H1 (cell line): ENCODE measurements around the gene MMAB. TPM values are rescaled to one million over a fixed set of nuclear protein-coding genes. Genes with fewer than 3 reads are reported as not detected.

Experiments used
- CTCF ChIA-PET: fragments of 300-600 bp; sonication (Branson Sonifier 250); formaldehyde crosslinking; loops from one replicate; lab custom pipeline; 2021; ENCODE audit not compliant: partially characterized antibody; lab: Charles Lee
- POLR2A ChIA-PET: fragments of 300-600 bp; sonication (Branson Sonifier 250); formaldehyde crosslinking; loops from one replicate; lab custom pipeline; 2021; ENCODE audit warnings: inconsistent platforms; ENCODE audit not compliant: partially characterized antibody; lab: Charles Lee
- DNase-seq, 2 experiments: peaks; one replicate each; pipeline versions ENCODE4 v3.0.0 to v3.0.0-alpha.2; 2010 to 2022; ENCODE audit warnings: low spot score in 2 of 2, low read depth in 1 of 2, mixed read lengths in 1 of 2
- FAIRE-seq: peaks from 2 replicates; lab custom pipeline; 2011; peaks lifted over from hg19 to GRCh38; lab: Jason Lieb, UNC
- H2AFZ ChIP-seq: 2 replicates; pipeline ENCODE4 v1.8.1; 2012; ENCODE audit warnings: low read length, inconsistent platforms
- H2AK5ac ChIP-seq: 2 replicates; pipeline ENCODE4 v1.6.1; 2013; ENCODE audit warnings: low read depth, low read length
- H2BK120ac ChIP-seq: replicated peaks from 2 replicates; pipeline ENCODE3; 2013; ENCODE audit warnings: low read depth, low read length, inconsistent platforms
- H2BK12ac ChIP-seq: 2 replicates; pipeline ENCODE4 v1.6.1; 2013; ENCODE audit warnings: low read depth, low read length
- H2BK15ac ChIP-seq: 2 replicates; pipeline ENCODE4 v1.6.1; 2013; ENCODE audit warnings: low read length
- H2BK20ac ChIP-seq: 2 replicates; pipeline ENCODE4 v1.6.1; 2013; ENCODE audit warnings: low read length
- H2BK5ac ChIP-seq: 2 replicates; pipeline ENCODE4 v1.6.1; 2013; ENCODE audit warnings: low read depth, low read length
- H3K14ac ChIP-seq: 2 replicates; pipeline ENCODE4 v1.6.1; 2013; ENCODE audit warnings: inconsistent platforms; ENCODE audit not compliant: insufficient read length
- H3K18ac ChIP-seq: 2 replicates; pipeline ENCODE4 v1.6.1; 2013; ENCODE audit warnings: low read length; ENCODE audit errors: extremely low read depth
- H3K23ac ChIP-seq: 2 replicates; pipeline ENCODE4 v1.6.1; 2013; ENCODE audit warnings: inconsistent platforms; ENCODE audit not compliant: insufficient read length
- H3K23me2 ChIP-seq: 2 replicates; pipeline ENCODE4 v1.6.1; 2013; ENCODE audit warnings: low read depth, low read length
- H3K27ac ChIP-seq: 2 replicates; pipeline ENCODE4 v1.6.1; 2011; ENCODE audit warnings: low read depth, low read length, inconsistent platforms
- H3K27me3 ChIP-seq, 4 experiments: replicated peaks in 1 of 4; 1 replicate in 1 of 4; 2 replicates in 3 of 4; pipeline versions ENCODE4 v1.6.1 to v1.8.1; 2011 to 2013; ENCODE audit warnings: low read length in 3 of 4, mild to moderate bottlenecking in 3 of 4, inconsistent platforms in 2 of 4, mixed read lengths in 2 of 4, moderate library complexity in 1 of 4; ENCODE audit not compliant: control insufficient read depth in 3 of 4, insufficient read depth in 3 of 4; ENCODE audit errors: extremely low read depth in 1 of 4
- H3K36me3 ChIP-seq, 4 experiments: 2 replicates each; pipeline versions ENCODE4 v1.6.1 to v1.8.1; 2011 to 2013; ENCODE audit warnings: mild to moderate bottlenecking in 4 of 4, low read length in 3 of 4, moderate library complexity in 2 of 4, control low read depth in 1 of 4, inconsistent platforms in 1 of 4; ENCODE audit not compliant: insufficient read depth in 4 of 4, control insufficient read depth in 2 of 4
- H3K4ac ChIP-seq: replicated peaks from 2 replicates; pipeline ENCODE3; 2013; ENCODE audit warnings: low read length, low read depth, mixed read lengths, inconsistent platforms; ENCODE audit not compliant: insufficient read length
- H3K4me1 ChIP-seq, 4 experiments: replicated peaks in 1 of 4; 1 replicate in 1 of 4; 2 replicates in 3 of 4; pipeline versions ENCODE4 v1.6.1 to v1.8.1; 2011 to 2013; ENCODE audit warnings: low read length in 3 of 4, inconsistent platforms in 2 of 4, mixed read lengths in 1 of 4; ENCODE audit not compliant: insufficient read depth in 4 of 4, control insufficient read depth in 3 of 4
- H3K4me2 ChIP-seq, 2 experiments: 2 replicates each; pipeline versions ENCODE4 v1.6.1 to v1.8.1; 2011 to 2013; ENCODE audit warnings: low read depth in 2 of 2, low read length in 2 of 2, control low read depth in 1 of 2, inconsistent platforms in 1 of 2, mild to moderate bottlenecking in 1 of 2; ENCODE audit not compliant: insufficient read depth in 1 of 2
- H3K4me3 ChIP-seq, 4 experiments: fragments of 200-600, 300-600 bp in 1 of 4; sonication (generic), shearing (Covaris generic), sonication (Bioruptor Twin) in 1 of 4; 2 replicates each; pipeline versions ENCODE4 v1.5.1 to v1.8.1; 2011 to 2016; ENCODE audit warnings: low read length in 4 of 4, low read depth in 3 of 4, control low read depth in 2 of 4, inconsistent platforms in 2 of 4, mild to moderate bottlenecking in 2 of 4, mixed read lengths in 1 of 4, moderate library complexity in 1 of 4; ENCODE audit not compliant: insufficient read depth in 2 of 4; ENCODE audit errors: extremely low read depth in 1 of 4
- H3K56ac ChIP-seq: replicated peaks from 2 replicates; pipeline ENCODE3; 2013; ENCODE audit warnings: low read depth, mild to moderate bottlenecking, mixed read lengths, low read length, inconsistent platforms; ENCODE audit not compliant: insufficient read length
- H3K79me1 ChIP-seq: 2 replicates; pipeline ENCODE4 v1.6.1; 2013; ENCODE audit warnings: low read depth, low read length, control low read depth
- H3K79me2 ChIP-seq, 2 experiments: 2 replicates each; pipeline versions ENCODE4 v1.6.1 to v1.8.1; 2012 to 2013; ENCODE audit warnings: low read length in 2 of 2, mild to moderate bottlenecking in 2 of 2, inconsistent platforms in 1 of 2; ENCODE audit not compliant: insufficient read depth in 2 of 2, control insufficient read depth in 1 of 2
- H3K9ac ChIP-seq, 4 experiments: replicated peaks in 1 of 4; 1 replicate in 1 of 4; 2 replicates in 3 of 4; pipeline versions ENCODE4 v1.6.1 to v1.8.1; 2011 to 2013; ENCODE audit warnings: low read depth in 3 of 4, low read length in 3 of 4, control low read depth in 2 of 4, mild to moderate bottlenecking in 2 of 4, moderate library complexity in 2 of 4, inconsistent platforms in 1 of 4; ENCODE audit errors: extremely low read depth in 1 of 4
- H3K9me3 ChIP-seq, 2 experiments: 2 replicates each; pipeline versions ENCODE4 v1.6.1 to v1.8.1; 2012 to 2013; ENCODE audit warnings: mild to moderate bottlenecking in 2 of 2, moderate library complexity in 2 of 2, control low read depth in 1 of 2, inconsistent platforms in 1 of 2, low read depth in 1 of 2, low read length in 1 of 2, mixed read lengths in 1 of 2; ENCODE audit not compliant: insufficient read depth in 2 of 2
- H4K20me1 ChIP-seq, 2 experiments: replicated peaks in 1 of 2; 2 replicates each; pipeline versions ENCODE3 to v1.8.1; 2011 to 2013; ENCODE audit warnings: inconsistent platforms in 2 of 2, low read length in 2 of 2, mild to moderate bottlenecking in 1 of 2; ENCODE audit not compliant: insufficient read depth in 2 of 2, control insufficient read depth in 1 of 2
- H4K5ac ChIP-seq: 2 replicates; pipeline ENCODE4 v1.6.1; 2013; ENCODE audit warnings: low read length, low read depth, mixed read lengths, inconsistent platforms; ENCODE audit not compliant: insufficient read length
- H4K8ac ChIP-seq: 2 replicates; pipeline ENCODE4 v1.8.0; 2013; ENCODE audit warnings: mild to moderate bottlenecking, moderate library complexity, low read length, inconsistent platforms; ENCODE audit not compliant: insufficient read depth; ENCODE audit errors: extremely low read depth
- H4K91ac ChIP-seq: replicated peaks from 2 replicates; pipeline ENCODE3; 2013; ENCODE audit warnings: low read length, mixed read lengths, inconsistent platforms; ENCODE audit not compliant: insufficient read length
- ATF3 ChIP-seq: IDR thresholded peaks from 2 replicates; pipeline ENCODE4 v1.6.1; 2011; ENCODE audit warnings: low read depth, mild to moderate bottlenecking, low read length; ENCODE audit not compliant: insufficient read depth
- BACH1 ChIP-seq: IDR thresholded peaks from 2 replicates; pipeline ENCODE4 v1.6.1; 2012; ENCODE audit warnings: low read length, improper control_type of control experiment
- KDM5A ChIP-seq: fragments of 200-600 bp; IDR thresholded peaks from 2 replicates; pipeline ENCODE4 v1.7.1; 2012; ENCODE audit warnings: mild to moderate bottlenecking, low read length, inconsistent platforms, mixed read lengths
- NRF1 ChIP-seq: IDR thresholded peaks from 2 replicates; pipeline ENCODE4 v1.6.1; 2011; ENCODE audit warnings: mild to moderate bottlenecking, low read depth, low read length, improper control_type of control experiment
- SIN3A ChIP-seq, 2 experiments: IDR thresholded peaks in 1 of 2; conservative IDR thresholded peaks in 1 of 2; 2 replicates each; pipeline ENCODE4 v1.6.1; 2011 to 2012; ENCODE audit warnings: low read length in 2 of 2, improper control_type of control experiment in 1 of 2, low read depth in 1 of 2, mild to moderate bottlenecking in 1 of 2
- TAF7 ChIP-seq: optimal IDR thresholded peaks from 2 replicates; pipeline ENCODE3; 2011; ENCODE audit warnings: low read depth, mild to moderate bottlenecking, inconsistent platforms, low read length, moderate library complexity, borderline replicate concordance
- WGBS, 2 experiments: shearing (Covaris generic) in 1 of 2; methylation state at CpG; one replicate each; pipeline versions ENCODE4 v1.1.6 to v1.1.7; 2013 to 2015; ENCODE audit warnings: low lambda C conversion rate in 2 of 2, mixed read lengths in 2 of 2, inconsistent platforms in 1 of 2, low coverage in 1 of 2, missing lambda C conversion rate in 1 of 2; ENCODE audit not compliant: insufficient replicate concordance in 2 of 2, insufficient coverage in 1 of 2, insufficient read length in 1 of 2; ENCODE audit errors: extremely low coverage in 1 of 2, missing lambda C conversion rate in 1 of 2; 5-methylcytosine and 5-hydroxymethylcytosine counted together
- polyA plus RNA-seq, 7 experiments: library from polyadenylated mRNA; depleted of rRNA in 3 of 7; stranded (reverse) in 5 of 7; unstranded in 2 of 7; fragments of >200 nt in 5 of 7; fragments of 200-250 nt in 2 of 7; gene quantifications; 1 replicate in 5 of 7; 2 replicates in 1 of 7; 4 replicates in 1 of 7; pipeline versions ENCODE4 v1.2.1 to v1.2.3, GENCODE V29; 2011 to 2013; ENCODE audit warnings: missing spikeins in 2 of 7, mixed read lengths in 2 of 7
- total RNA-seq: library from RNA; stranded (reverse); fragmentation: NEBNext Ultra II Directional; extraction: Animal tissue kit (Norgen Biotek cat#: 25700); gene quantifications from 2 replicates; pipeline ENCODE4 v1.2.1, GENCODE V29; 2021

The MMAB gene
- total and polyA plus RNA-seq, 2 of the 8 experiments (the other 6 are each of a cell fraction or from before 2014, with no cell fraction given) = 12.9 to 18.5 TPM

- Histone ChIP-seq H3K79me2 (no peaks in the 10 kb centered on the region), H2BK120ac (no peak overlapping the region), H3K9me3 (no peaks in the 10 kb centered on the region), H3K14ac (no peak overlapping the region), H2AK5ac (no peak overlapping the region), H2AFZ (no peak overlapping the region), H3K4me2 (no peak overlapping the region), H3K23me2 (no peaks in the 10 kb centered on the region), H3K18ac (no peak overlapping the region), H2BK20ac (no peak overlapping the region), H3K27ac (no peak overlapping the region), H3K4ac (no peak overlapping the region), H3K4me3 (no peak overlapping the region), H3K27me3 (no peaks in the 10 kb centered on the region), H2BK5ac (no peak overlapping the region), H2BK15ac (no peak overlapping the region), H4K20me1 (no peaks in the 10 kb centered on the region), H4K91ac (no peak overlapping the region), H3K79me1 (no peaks in the 10 kb centered on the region), H2BK12ac (no peak overlapping the region), H4K8ac (no peak overlapping the region), H4K5ac (no peak overlapping the region), H3K56ac (no peak overlapping the region), H3K36me3 (peaks cover 2 to 21% (median 6%) of the 10 kb centered on the region in 4 experiments; a peak in 5 of 8 replicates), H3K23ac (no peak overlapping the region), H3K4me1 (peaks cover 0 to 7% (median 0%) of the 10 kb centered on the region in 4 experiments; a peak in 1 of 7 replicates), H3K9ac (no peak overlapping the region)
- POLR2A ChIA-PET = interaction anchor here (0.8 to 1.4 kb wide), 2 partner anchors 37 to 255 kb away, joined by 3 to 4 read pairs; no protein-coding TSS in a partner anchor
- CTCF ChIA-PET = interaction anchor here (0.8 to 6.6 kb wide), 30 partner anchors 8 to 334 kb away, joined by 3 to 75 read pairs (median 7); partner anchors contain the start of genes MMAB and MVK
- FAIRE-seq (no peak), DNase-seq (no peak)
- 90% methylated on average over 6 of the region's 6 CpGs; no CpG with 5 or more reads in 1 of the 2 experiments for WGBS, 2 experiments
- TF ChIP-seq NRF1 = no peak
- no peak for TF ChIP-seq KDM5A
- no peak for TF ChIP-seq BACH1
- TF ChIP-seq TAF7 = no peak
- no peak for TF ChIP-seq ATF3
- no peak for TF ChIP-seq SIN3A (conservative IDR thresholded peaks at IDR 0.05 in 1 of 2, IDR thresholded peaks at IDR 0.05 in 1 of 2; ENCODE audit: low read depth in 1 of 2, low read length in 2 of 2)
Measured at GRCh38 chr12:109519787-109520186, 53.5 kb downstream of the MMAB start.
